Right lobe of liver (tissue), 4 donors: ENCODE measurements around the gene TBC1D24.

Experiments
- POLR2A ChIP-seq: fragments of 450-650 bp; IDR thresholded peaks from one replicate; pipeline ENCODE4 v1.6.1; 2017; ENCODE audit warnings: antibody characterized with exemption, mild to moderate bottlenecking
- TF ChIP-seq, protein P1 (sequence below), 4 donors: fragments of 200-600 bp in 3 of 4; fragments of 450-650 bp in 1 of 4; IDR thresholded peaks; one replicate each; pipeline versions ENCODE4 v1.5.1 to v1.8.0; 2016 to 2022; ENCODE audit warnings: antibody characterized with exemption in 4 of 4, mild to moderate bottlenecking in 2 of 4
- donor health status: DM: no; HTN: no; CAD: no.
- donor health status: DM: no; HTN: no; CAD: no.
- donor health status: DM: no; HTN: yes; CAD: no.

DNA sequence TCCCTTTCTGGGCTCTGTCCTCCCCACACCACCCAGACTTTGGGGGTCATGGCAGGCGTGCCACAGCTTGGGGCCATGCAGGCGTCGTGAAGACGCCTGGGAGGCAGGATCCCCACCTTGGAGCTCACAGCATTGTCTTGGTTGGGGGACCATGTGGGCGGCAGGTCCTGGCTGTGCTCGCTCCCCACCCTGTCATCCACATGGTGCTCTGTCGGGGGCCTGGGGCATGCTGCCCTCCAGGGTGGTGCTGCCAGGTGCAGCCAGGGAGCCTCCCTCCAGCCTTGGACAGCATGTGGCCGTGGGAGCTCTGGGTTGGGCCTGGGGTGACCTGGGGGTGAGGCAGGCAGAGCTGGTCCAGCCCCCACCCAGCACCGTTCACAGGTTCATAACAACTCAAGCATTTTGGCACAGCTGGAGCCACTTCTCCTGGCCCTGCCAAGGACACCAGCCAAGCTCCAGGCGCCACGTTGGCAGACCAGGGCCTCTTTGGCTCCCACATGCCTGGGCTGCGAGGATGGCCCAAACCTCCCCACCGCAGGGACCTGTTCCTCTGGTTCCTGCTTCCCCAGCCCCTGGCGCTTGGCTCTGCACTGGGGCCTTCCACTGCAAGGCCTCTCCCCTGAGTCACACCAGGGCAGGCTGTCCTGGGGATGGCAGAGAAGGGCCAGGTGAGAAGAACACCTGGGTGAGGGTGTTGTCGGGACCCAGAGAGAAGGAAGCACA is 23.8 kb downstream of the TBC1D24 start:
- TF ChIP-seq POLR2A, result no peak
- TF ChIP-seq, protein P1, sequence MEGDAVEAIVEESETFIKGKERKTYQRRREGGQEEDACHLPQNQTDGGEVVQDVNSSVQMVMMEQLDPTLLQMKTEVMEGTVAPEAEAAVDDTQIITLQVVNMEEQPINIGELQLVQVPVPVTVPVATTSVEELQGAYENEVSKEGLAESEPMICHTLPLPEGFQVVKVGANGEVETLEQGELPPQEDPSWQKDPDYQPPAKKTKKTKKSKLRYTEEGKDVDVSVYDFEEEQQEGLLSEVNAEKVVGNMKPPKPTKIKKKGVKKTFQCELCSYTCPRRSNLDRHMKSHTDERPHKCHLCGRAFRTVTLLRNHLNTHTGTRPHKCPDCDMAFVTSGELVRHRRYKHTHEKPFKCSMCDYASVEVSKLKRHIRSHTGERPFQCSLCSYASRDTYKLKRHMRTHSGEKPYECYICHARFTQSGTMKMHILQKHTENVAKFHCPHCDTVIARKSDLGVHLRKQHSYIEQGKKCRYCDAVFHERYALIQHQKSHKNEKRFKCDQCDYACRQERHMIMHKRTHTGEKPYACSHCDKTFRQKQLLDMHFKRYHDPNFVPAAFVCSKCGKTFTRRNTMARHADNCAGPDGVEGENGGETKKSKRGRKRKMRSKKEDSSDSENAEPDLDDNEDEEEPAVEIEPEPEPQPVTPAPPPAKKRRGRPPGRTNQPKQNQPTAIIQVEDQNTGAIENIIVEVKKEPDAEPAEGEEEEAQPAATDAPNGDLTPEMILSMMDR (IDR thresholded peaks at IDR 0.05), result no peak
